ENCODE measurements around the gene PPIL1.

- TF ChIP-seq CTCF (IDR thresholded peaks at IDR 0.05): no peak
- no peak for TF ChIP-seq POLR2A (IDR thresholded peaks at IDR 0.05)
Observed at GRCh38 chr6:36840432-36841403, 33.9 kb downstream of the PPIL1 start.

All from lower leg skin (tissue), 3 donors.